Right lobe of liver (tissue), 6 donors: Measurements from ENCODE around the gene SUGCT. TPM values are rescaled to one million over a fixed set of nuclear protein-coding genes. Genes with fewer than 3 reads are reported as not detected.

ENCODE experiments used
- ATAC-seq, 4 donors: fragments of 200-7000 bp; cut with Tn5 transposase; one replicate each; pipeline ENCODE4 v1.9.1; 2020; ENCODE audit warnings: mild to moderate bottlenecking in 4 of 4, moderate library complexity in 4 of 4
- DNase-seq, 3 donors: peaks; one replicate each; pipeline ENCODE4 v3.0.0-alpha.2; 2020
- H3K27ac ChIP-seq, 3 donors: fragments of 200-600 bp; one replicate each; pipeline ENCODE4 v1.8.0; 2022
- H3K27me3 ChIP-seq, 2 donors: fragments of 200-600 bp; one replicate each; pipeline ENCODE4 v1.8.0; 2022
- H3K36me3 ChIP-seq, 4 donors: fragments of 200-600 bp; sonication (generic) in 1 of 4; one replicate each; pipeline versions ENCODE4 v1.5.1 to v1.8.0; 2017 to 2022; ENCODE audit warnings: control low read depth in 1 of 4
- H3K4me1 ChIP-seq, 4 donors: fragments of 200-600 bp; sonication (generic) in 1 of 4; one replicate each; pipeline versions ENCODE4 v1.5.1 to v1.8.0; 2017 to 2022; ENCODE audit warnings: control low read depth in 1 of 4
- H3K4me3 ChIP-seq, 3 donors: fragments of 200-600 bp; one replicate each; pipeline ENCODE4 v1.8.0; 2022
- H3K9me3 ChIP-seq, 4 donors: fragments of 200-600 bp; sonication (generic) in 1 of 4; one replicate each; pipeline versions ENCODE4 v1.5.1 to v1.8.0; 2017 to 2022; ENCODE audit warnings: control low read depth in 1 of 4
- POLR2A ChIP-seq: fragments of 450-650 bp; IDR thresholded peaks from one replicate; pipeline ENCODE4 v1.6.1; 2017; ENCODE audit warnings: antibody characterized with exemption, mild to moderate bottlenecking
- WGBS: methylation state at CpG from one replicate; pipeline ENCODE4 v1.1.6; 2018; ENCODE audit warnings: low coverage, low lambda C conversion rate; ENCODE audit not compliant: insufficient coverage; ENCODE audit errors: missing lambda C conversion rate; 5-methylcytosine and 5-hydroxymethylcytosine counted together
- intact Hi-C, 2 donors: fragments of 100-400 bp; cut with DNase I; formaldehyde crosslinking; loops; one replicate each; pipeline versions ENCODE4 v1.11.2 to v1.14.1; 2022
- total RNA-seq, 6 experiments: library from RNA; depleted of rRNA in 2 of 6; stranded (reverse); fragments of >200 nt in 2 of 6; fragmentation: NEBNext Ultra II Directional in 3 of 6; extraction: Animal tissue kit (Norgen Biotek cat#: 25700) in 3 of 6; gene quantifications; one replicate each; pipeline versions ENCODE4 v1.1.0 to v1.2.4, GENCODE V29; 2016 to 2023
- TF ChIP-seq, protein P1 (sequence below), 4 donors: fragments of 200-600 bp in 3 of 4; fragments of 450-650 bp in 1 of 4; IDR thresholded peaks; one replicate each; pipeline versions ENCODE4 v1.5.1 to v1.8.0; 2016 to 2022; ENCODE audit warnings: antibody characterized with exemption in 4 of 4, mild to moderate bottlenecking in 2 of 4
- donor health status: DM: no; HTN: yes; CAD: no.
- donor health status: DM: no; HTN: no; CAD: no.
- donor health status: DM: no; HTN: no; CAD: no.
- donor health status: DM: no; HTN: yes; CAD: no.
- donor health status: DM: no; HTN: yes; CAD: no.

Gene SUGCT
- total RNA-seq, 6 experiments from 2014 or later = 10.1 to 21.0 (median 14.2) TPM

DNA sequence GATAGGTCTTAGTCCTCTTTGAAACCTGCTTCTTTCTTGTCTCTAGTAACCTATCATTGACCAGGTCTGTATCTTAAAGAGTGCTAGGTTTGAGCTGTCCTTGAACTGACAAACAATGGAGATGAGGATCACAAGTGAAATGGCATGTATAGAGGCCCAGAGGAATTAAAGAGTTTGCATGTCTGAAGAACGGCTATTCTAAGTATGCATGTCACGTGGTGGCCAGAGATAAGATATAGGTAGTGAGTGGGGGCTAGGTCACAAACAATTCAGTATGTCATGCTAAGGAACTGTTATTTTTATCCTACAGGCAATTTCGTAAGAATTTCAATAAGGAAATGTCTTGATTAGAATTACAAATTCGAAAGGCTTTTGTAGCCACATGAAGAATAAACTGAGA lies 95.3 kb downstream of the SUGCT start:
- 56% methylated on average over 4 of the region's 4 CpGs for WGBS
- no peaks in the 10 kb centered on the region for H3K27me3 ChIP-seq
- no peak for DNase-seq
- no peak for TF ChIP-seq POLR2A
- TF ChIP-seq, protein P1, sequence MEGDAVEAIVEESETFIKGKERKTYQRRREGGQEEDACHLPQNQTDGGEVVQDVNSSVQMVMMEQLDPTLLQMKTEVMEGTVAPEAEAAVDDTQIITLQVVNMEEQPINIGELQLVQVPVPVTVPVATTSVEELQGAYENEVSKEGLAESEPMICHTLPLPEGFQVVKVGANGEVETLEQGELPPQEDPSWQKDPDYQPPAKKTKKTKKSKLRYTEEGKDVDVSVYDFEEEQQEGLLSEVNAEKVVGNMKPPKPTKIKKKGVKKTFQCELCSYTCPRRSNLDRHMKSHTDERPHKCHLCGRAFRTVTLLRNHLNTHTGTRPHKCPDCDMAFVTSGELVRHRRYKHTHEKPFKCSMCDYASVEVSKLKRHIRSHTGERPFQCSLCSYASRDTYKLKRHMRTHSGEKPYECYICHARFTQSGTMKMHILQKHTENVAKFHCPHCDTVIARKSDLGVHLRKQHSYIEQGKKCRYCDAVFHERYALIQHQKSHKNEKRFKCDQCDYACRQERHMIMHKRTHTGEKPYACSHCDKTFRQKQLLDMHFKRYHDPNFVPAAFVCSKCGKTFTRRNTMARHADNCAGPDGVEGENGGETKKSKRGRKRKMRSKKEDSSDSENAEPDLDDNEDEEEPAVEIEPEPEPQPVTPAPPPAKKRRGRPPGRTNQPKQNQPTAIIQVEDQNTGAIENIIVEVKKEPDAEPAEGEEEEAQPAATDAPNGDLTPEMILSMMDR (IDR thresholded peaks at IDR 0.05) = no peak
- H3K4me3 ChIP-seq = no peak overlapping the region
- no peaks in the 10 kb centered on the region for H3K9me3 ChIP-seq
- peaks cover 0 to 14% (median 0%) of the 10 kb centered on the region in 4 donors for H3K4me1 ChIP-seq
- ATAC-seq = no peak
- no peaks in the 10 kb centered on the region for H3K36me3 ChIP-seq
- intact Hi-C loops = no loop called here
- H3K27ac ChIP-seq = no peak overlapping the region

DNA sequence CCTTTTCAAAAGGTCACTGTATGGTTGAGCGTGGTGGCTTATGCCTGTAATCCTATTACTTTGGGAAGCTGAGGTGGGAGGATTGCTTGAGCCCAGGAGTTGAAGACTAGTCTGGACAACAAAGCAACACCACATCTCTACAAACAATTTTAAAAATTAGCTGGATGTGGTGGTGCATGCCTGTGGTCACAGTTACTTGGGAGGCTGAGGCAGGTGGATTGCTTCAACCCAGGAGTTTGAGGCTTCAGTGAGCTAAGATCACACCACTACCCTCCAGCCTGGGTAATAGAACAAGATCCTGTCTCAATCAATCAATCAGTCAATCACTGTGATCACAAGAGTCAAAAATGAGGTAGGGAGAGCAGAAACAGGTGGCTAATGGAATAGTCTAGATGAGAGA lies 97.0 kb downstream of the SUGCT start:
- no peak for DNase-seq
- Histone ChIP-seq H3K9me3 (no peaks in the 10 kb centered on the region), H3K4me3 (no peak overlapping the region), H3K27ac (no peak overlapping the region), H3K4me1 (peaks cover 0 to 14% (median 0%) of the 10 kb centered on the region in 4 donors), H3K36me3 (no peaks in the 10 kb centered on the region), H3K27me3 (no peaks in the 10 kb centered on the region)
- no peak for ATAC-seq
- 88% methylated on average over 1 of the region's 1 CpG for WGBS
- TF ChIP-seq, protein P1 (IDR thresholded peaks at IDR 0.05) = no peak
- no peak for TF ChIP-seq POLR2A
- intact Hi-C loops = no loop called here

DNA sequence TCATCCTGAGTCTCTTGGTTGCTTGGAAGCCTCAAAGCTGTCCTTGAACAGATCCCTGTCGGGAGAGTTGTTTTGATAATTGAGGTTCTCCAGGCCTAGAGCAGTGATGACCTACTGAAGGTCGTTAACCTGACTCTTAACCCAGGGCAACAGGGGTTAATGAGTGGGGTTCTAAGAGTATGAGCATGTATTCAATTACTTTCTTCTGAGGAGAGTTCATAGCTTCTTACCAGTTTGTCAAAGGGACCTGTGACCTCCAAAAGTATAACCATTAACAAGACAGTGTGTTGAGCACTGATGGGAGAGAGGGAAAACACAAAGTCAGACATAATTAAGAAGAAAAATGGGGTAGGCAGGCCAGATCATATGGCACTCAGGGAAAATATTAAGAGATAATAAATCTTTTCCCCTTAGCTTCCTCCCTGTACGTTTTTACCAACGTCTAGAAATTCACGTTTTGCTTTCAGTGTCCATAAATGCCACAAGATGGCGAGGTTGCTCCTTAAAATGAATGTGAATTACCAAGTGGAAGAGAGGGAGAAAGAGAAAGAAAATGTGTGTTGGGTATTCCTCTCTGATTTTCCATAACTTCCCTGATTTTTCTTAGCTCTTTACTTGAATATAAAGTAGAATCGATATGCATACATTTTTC lies 97.6 kb downstream of the SUGCT start:
- H3K9me3 ChIP-seq = no peaks in the 10 kb centered on the region
- no peak overlapping the region for H3K27ac ChIP-seq
- no peak for TF ChIP-seq POLR2A
- TF ChIP-seq, protein P1 (IDR thresholded peaks at IDR 0.05) = peak; percentile 65 to 67 (median 66)
- H3K36me3 ChIP-seq = no peaks in the 10 kb centered on the region
- peaks cover 0 to 14% (median 0%) of the 10 kb centered on the region in 4 donors for H3K4me1 ChIP-seq
- no peak for DNase-seq
- peak; percentile 82 to 85 (median 82) for ATAC-seq
- H3K27me3 ChIP-seq = no peaks in the 10 kb centered on the region
- intact Hi-C loops = no loop called here
- 8% methylated on average over 7 of the region's 7 CpGs for WGBS
- H3K4me3 ChIP-seq = no peak overlapping the region

DNA sequence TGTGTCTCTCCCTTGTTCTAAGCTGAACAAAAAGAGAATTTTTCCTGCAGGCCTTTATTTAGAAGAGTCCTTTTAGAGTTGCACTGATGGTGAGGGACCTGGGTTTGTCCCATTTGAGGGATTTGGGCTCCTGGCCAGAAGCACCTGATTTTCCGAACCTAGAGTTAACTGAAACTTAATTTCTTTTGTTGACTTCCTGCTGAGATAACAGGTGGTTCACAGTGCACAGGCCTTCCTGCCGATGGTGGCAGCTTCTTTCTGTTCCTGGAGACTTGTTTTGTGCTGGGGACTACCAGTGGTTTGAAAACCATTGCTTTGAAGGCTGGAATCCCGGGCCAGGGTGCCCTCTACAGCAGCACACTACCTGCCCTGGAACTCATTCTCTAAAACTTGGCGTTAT lies 99.2 kb downstream of the SUGCT start:
- WGBS = 19% methylated on average over 4 of the region's 4 CpGs
- peak; percentile 60 to 90 (median 66) for ATAC-seq
- H3K4me3 ChIP-seq = no peak overlapping the region
- peak in 1 of 3 donors; percentile 73 for DNase-seq
- peak overlapping the region in 1 of 3 donors; percentile 6 for H3K27ac ChIP-seq
- intact Hi-C loops = no loop called here
- no peaks in the 10 kb centered on the region for H3K27me3 ChIP-seq
- no peaks in the 10 kb centered on the region for H3K36me3 ChIP-seq
- H3K9me3 ChIP-seq = no peaks in the 10 kb centered on the region
- no peak for TF ChIP-seq POLR2A
- TF ChIP-seq, protein P1 (IDR thresholded peaks at IDR 0.05) = no peak
- H3K4me1 ChIP-seq = peaks cover 0 to 14% (median 0%) of the 10 kb centered on the region in 4 donors
